Activated CD8-positive, alpha-beta memory T cell treated with anti-CD3 and anti-CD28 coated beads for 36 hours (primary cell): Measurements from ENCODE around the gene RIBC1. TPM values are rescaled to one million over a fixed set of nuclear protein-coding genes. Genes with fewer than 3 reads are reported as not detected.
"Not testable (repeated sequence)": the region's sequence is repeated elsewhere in the genome, so short reads cannot be mapped to it uniquely, and the experiment has no call there.

Experiments used
- CTCF ChIA-PET: fragments of 350-600 bp; sonication (Branson Sonifier 250); formaldehyde crosslinking; loops from one replicate; lab custom pipeline; 2021; ENCODE audit warnings: antibody characterized with exemption; lab: Charles Lee
- POLR2A ChIA-PET: fragments of 350-600 bp; sonication (Branson Sonifier 250); formaldehyde crosslinking; loops from one replicate; lab custom pipeline; 2021; ENCODE audit warnings: antibody characterized with exemption; lab: Charles Lee
- total RNA-seq, 2 experiments: library from RNA; stranded (reverse); gene quantifications; one replicate each; pipeline ENCODE4 v1.2.3, GENCODE V29; 2021

Gene RIBC1
- under 1 TPM; 0.65 to 0.89 TPM for total RNA-seq

DNA sequence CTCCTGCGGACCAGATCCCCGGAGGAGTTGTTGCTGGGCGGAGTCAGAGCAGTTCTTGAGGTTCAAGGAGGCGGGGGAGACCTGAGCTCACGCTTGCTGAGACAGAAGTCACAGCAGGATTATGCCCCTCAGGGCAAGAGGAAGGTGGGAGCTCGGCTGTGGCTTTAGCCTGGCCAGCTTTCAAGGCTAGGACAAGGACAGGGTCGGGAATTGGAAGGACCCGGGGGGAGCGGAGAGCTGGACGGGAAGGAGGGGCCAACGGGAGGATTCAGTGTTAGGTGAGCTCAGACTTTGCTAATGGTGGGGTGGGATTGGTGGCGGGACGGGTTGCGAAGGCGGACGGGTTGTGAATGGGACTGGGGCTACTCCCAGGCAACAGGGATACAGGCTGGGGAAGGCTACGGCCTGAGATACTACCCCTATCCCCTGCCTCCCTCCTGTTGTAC is at the start of gene RIBC1:
RIBC1 (plus strand) TSS at position 13 of the 446 bp plus-strand sequence. CDS start 3,404 bp downstream, outside the sequence.
- ChIA-PET POLR2A (interaction anchor here (0.8 to 2.0 kb wide), 3 partner anchors 13 to 341 kb away, joined by 3 to 14 read pairs (median 4); partner anchors contain the start of gene TSPYL2), CTCF (interaction anchor here (2.3 kb wide), 1 partner anchor 59 kb away, joined by 6 read pairs; no protein-coding TSS in a partner anchor)

DNA sequence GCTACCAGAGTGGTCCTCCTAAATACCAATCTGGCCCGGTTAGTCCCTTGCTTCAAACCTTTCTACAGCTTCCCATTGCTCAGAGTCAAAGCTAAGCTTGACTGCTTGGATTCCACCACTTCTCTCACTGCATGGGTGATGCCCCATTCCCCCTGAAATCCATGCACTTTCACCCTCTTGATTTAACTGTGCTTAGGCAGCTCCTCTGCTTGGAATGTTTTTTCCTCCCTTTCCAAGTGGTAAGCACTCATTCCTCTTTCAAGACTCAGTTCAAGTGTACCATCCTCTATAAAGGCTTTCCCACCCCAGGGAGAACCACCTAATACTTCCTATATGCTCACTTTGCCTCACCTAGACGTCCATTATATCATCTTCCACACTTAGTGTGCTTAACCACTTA is 49.4 kb upstream of the RIBC1 start:
- ChIA-PET POLR2A (no interaction called here), CTCF (interaction anchor here (0.6 kb wide), 1 partner anchor 163 kb away, joined by 5 read pairs; no protein-coding TSS in a partner anchor)

DNA sequence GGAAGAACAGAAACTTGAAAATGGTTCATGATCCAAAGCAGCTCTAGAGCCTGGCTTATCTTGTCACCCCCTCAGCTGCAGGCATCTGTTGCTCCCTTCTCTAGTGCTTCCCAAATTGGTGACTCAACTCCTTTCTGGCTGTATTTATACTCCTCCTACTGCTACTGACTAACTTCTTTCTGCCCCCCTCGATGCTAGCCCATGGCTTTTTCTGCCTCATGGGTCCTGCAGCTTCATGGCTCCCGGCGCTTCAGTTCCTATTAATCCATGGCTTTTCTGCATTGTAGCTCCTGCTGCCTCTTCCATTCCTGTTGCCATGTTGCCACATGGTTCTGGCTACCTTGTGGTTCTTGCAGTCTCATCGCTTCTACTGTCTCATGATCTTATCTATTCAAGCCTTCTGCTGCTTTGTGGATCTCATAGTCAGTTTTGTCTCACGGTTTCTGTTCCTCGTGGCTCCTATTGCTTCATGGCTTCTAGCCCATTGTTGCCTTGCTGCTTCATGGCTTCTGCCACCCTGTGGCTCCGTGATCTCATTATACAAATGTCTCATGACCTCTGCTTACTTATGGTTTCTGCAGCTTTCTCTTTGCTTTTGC is 48.4 kb upstream of the RIBC1 start:
- POLR2A ChIA-PET: no interaction called here

DNA sequence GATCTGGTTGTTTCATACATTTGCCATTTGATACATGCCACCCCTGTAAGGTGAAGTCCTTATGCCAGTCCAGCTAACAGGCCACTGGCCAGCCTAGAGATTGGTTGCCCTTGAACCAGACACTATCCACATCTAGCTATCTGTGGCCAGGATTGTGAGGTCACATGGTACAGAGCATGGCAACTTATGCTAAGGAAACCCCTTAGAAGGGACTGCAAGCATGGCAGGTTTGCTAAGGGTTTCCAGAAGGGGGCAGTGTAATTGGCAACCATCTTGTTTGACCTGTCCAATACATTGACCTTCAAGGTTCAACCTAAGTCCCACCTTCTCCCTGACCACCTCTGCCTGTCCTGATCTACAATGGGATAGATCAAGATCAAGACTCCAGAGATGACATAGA is 47.8 kb upstream of the RIBC1 start:
- CTCF ChIA-PET: interaction anchor here (1.0 kb wide), 1 partner anchor 8 kb away, joined by 3 read pairs; no protein-coding TSS in a partner anchor
- POLR2A ChIA-PET: no interaction called here

More for the DNA sequence above, 48.4 kb upstream of the RIBC1 start:
- CTCF ChIA-PET: interaction anchor here (1.0 kb wide), 1 partner anchor 9 kb away, joined by 3 read pairs; no protein-coding TSS in a partner anchor

DNA sequence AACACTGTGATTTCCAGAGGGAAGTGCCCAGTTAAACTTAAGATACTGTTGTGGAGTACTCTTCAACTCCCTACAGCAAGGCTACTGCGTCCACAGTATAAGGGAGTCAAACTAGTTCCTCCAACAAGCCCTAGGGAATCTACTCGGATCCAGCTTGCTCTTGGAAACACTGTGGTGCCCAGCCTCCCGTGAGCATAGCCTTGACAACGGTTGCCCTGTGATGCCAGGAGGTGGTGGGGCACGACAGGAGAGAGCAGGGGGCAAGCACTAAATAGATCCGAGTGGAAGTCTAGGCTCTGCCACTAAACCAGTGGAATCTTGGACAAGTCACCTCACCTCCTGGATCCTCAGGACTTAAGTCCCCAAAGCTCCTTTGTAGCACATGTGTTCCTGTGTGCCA is 45.8 kb upstream of the RIBC1 start:
- CTCF ChIA-PET: no interaction called here
- POLR2A ChIA-PET: no interaction called here

DNA sequence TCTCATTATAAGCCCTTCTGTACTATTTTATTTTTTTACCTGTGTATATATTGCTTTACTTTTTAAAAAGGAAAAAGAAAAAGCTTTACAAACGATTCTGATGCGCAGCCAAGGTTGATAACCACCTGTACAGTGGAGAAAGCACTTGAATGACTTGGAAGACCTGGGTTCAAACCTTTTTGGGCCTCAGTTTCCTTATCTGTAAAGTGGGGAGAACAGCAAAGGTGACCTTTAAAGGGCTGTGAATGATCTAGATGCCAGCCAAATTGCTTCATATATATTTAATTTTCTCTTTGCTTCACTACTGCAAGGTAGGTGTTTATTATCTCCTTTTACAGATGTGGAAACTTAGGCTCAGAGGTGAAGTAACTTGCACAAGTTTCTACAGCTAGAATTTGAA is 45.2 kb upstream of the RIBC1 start:
- CTCF ChIA-PET: no interaction called here
- POLR2A ChIA-PET: no interaction called here

DNA sequence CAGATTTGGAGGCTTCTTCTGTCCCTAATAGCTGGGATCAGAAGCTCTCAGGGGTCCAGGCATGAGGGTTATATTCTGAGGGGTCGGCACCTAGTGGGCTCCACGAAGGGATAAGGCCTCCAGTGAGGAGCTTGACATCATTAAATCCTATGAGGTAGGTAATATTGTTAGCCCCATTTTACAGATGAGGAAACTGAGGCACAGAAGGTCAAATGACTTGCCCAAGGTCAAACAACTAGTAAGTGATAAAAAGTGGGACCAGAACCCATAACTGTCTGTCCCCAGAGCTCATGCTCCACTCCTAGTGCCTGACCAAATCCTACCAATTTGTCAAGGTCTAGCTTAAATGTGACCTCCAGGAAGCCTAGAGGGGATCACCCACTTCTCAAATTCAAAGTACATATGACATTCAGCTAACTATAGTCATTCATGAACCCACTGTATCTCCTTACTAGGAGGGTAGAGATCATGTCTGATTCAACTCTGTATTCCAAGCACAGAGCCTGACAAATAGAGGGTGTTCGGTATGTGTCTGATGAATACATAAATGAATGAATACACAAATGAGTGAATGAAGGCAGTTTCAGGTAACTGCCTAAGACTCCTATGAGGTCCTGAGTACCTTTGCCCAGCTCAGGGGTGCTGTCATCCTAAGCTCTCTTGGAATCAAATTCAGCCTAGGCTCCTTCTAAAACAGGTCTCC is 43.5 kb upstream of the RIBC1 start:
- POLR2A ChIA-PET: interaction anchor here (0.6 kb wide), 1 partner anchor 307 kb away, joined by 4 read pairs; no protein-coding TSS in a partner anchor

DNA sequence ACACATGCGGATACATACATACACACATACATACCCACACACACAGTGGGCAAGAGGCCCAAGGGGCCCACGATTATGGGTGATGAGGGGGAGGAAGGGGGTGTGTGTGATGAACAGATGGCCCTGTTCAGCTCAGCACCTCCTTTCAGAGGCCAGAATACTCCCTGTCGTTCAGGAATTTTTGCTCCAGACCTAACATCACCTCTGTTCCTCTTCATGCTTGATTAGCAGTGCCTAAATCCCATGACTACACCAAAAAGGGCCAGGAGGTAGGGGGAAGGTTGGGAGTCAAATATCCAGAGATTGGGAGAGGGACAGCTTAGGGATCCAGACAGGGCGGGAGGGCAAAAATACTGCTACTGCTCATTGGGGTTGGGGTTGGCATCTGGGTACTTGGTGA is 42.9 kb upstream of the RIBC1 start:
- POLR2A ChIA-PET: no interaction called here
- CTCF ChIA-PET: no interaction called here

More for the DNA sequence above, 43.5 kb upstream of the RIBC1 start:
- CTCF ChIA-PET: interaction anchor here (0.6 kb wide), 1 partner anchor 172 kb away, joined by 4 read pairs; no protein-coding TSS in a partner anchor

DNA sequence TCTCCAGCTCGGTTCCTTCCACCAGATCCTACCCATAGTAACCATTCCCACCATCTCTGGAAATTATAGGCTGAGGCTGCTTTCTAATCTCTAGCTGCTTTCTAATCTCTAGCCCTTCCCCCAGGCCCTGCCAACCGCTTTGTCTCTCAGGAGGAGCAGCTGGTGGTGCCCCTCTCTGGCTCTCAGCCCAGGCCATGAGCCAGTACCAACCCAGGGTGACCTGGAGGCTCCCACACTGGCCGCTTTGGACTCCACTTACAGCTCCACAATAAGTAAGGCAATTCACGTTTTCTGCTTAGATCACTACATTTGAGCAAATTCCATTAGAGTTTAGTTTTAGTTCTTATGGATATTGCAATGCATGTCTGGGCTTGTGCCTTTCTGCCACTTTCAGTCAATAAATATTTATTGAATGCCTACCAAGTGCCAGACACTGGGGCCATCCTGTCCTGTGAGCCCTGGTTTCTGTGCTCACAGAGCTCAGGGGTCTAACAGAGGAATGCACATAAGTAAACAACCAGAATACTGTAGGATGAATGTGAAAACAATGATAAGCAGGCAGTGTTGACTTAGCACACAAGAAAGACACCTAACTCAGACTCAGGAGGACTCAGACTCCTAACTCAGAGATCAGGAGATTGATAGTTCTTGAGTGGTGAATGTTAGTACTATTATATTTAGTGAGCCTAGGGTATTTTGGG is 39.1 kb upstream of the RIBC1 start:
- ChIA-PET CTCF (interaction anchor here (0.6 to 0.8 kb wide), 2 partner anchors 9 to 22 kb away, joined by 3 read pairs; no protein-coding TSS in a partner anchor), POLR2A (no interaction called here)

DNA sequence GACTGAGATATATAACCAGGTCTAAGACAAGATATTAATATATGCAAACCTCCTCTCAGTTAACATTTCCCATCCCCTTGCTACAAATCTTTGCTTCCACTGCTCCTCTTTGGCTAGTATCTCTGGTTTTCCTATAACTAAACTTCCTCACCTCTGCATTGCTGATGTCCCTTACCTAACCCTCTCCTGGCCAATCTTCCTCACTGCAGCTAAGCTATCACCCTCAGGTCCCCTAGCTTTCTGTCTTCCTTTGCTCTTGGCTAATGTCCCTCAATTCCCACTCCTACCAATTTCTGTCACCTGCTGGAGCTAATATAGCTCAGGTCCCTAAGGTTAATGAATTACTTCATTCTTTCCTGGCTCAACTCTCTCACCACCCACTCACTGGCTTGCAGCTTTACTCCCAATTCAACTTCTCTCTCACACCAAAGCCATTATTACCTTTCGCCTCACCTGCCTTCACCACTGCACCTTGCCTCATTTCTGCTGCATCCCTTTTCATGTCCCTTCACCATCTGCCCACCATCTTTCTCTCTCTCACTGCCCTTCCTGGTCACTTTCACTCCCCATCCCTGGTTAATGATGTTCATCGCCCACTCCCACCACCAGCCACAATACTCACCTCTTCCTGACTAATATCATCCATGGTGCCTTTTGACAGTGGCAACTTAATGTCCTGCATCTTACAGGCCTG is 26.9 kb upstream of the RIBC1 start:
- POLR2A ChIA-PET: no interaction called here
- CTCF ChIA-PET: interaction anchor here (1.0 kb wide), 1 partner anchor 83 kb away, joined by 3 read pairs; no protein-coding TSS in a partner anchor

DNA sequence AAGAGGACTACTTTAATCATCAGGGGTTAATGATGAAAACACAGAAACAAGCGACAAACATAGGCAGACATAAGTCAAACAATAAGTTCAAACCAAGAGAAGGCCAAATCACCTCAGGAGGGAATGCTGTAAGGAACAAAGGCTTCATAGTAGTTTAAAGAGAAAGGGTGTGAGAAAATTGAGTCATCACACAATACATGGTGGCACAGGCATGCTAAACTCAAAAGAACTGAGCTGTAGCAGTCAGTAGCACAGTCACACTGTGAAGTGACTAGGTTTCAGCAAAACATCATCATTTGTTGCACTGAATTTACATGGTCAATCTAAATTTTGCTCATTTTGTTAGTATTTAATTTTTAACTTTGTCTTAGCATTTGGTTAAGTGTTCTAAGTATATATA is 24.5 kb upstream of the RIBC1 start:
- ChIA-PET POLR2A (no interaction called here), CTCF (no interaction called here)

DNA sequence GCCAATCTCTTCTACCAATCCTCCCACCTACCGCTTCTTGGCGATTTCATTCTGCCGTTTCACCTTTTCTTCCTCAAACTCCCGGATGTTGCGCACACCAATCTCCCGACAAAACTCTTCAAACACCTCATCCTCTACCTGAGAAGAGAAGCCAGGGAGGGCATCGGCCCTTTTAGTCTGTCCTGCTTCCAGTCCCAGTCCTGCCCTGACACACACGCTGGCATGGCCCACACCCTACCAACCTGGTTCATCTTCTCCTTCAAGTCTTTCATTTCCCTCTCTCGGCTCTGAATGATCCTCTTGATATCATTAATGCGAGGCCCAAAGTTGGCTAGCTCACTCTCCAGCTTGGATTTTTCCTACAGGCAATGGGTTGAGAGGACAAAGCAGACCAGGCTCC is 19.1 kb upstream of the RIBC1 start:
- CTCF ChIA-PET: no interaction called here
- POLR2A ChIA-PET: interaction anchor here (0.7 kb wide), 1 partner anchor 18 kb away, joined by 9 read pairs; no protein-coding TSS in a partner anchor

DNA sequence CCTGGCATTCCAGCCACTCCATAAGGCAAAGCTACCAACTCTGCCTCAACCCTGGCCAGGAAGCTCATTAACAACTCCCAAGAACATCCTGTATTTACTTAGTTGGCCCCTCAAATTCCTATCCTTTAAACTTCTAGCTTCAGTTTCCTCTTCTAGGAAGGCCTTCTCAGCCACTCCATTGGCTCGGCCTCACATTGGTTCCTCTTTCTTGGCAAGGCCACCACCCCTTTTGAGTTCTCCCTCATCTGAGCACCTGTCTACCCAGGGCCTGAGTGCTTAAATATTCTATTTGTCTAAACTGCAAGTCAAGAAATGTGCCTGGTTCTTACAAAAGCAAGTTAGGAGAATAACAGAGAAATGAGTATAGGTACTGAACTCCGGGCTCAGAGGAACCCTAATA is 10.2 kb upstream of the RIBC1 start:
- POLR2A ChIA-PET: no interaction called here
- CTCF ChIA-PET: no interaction called here

DNA sequence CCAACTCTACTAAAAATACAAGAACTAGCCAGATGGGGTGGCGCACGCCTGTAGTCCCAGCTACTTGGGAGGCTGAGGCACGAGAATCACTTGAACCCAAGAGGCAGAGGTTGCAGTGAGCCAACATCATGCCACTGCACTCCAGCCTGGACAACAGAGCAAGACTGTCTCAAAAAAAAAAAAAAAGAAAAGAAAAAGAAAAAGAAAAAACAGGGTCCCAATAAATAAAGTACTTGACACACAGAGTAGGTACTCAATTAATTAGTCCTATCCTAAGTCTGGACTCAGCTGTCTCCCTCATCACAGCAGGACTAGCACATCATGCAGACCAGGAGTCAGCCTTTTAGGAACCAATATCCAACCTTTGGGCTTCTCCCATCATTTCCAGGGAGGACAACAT is 2.3 kb upstream of the RIBC1 start:
- POLR2A ChIA-PET: not testable (repeated sequence)
- CTCF ChIA-PET: interaction anchor here (1.0 kb wide), 1 partner anchor 16 kb away, joined by 3 read pairs; no protein-coding TSS in a partner anchor

DNA sequence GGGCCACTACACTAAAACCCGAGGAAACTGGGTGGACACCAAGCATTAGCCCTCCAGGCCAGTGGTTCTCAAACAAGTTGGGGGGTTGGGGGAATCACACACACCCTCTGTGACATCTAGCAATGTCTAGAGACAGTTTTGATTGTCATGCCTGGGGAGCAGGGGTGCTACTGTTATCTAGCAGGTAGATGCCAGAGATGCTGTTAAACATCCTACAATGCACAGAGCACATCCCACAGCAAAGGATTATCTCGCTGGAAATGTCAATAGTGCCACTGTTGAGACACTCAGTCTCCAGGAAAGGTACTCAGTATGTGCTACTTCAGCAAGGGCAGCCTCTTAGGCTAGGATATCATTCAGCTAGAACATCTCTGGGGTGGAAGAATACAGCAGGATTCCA is 1.5 kb upstream of the RIBC1 start:
- ChIA-PET POLR2A (no interaction called here), CTCF (no interaction called here)

DNA sequence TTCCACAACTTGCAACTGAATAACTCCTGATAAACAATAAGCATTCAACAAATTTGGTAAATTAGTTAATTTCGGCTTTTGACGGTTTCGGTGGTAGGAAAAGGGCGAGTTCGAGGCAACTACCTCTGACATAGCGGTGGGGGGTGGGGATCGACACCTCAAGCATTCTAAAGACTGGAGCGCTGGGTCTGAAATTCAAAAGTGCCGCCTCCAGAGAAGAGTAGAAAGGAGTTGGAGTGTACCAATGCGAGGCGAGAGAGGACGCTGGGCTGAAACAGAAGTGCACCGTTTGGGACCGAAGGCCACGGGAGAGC is 944 bp upstream of the RIBC1 start:
- ChIA-PET POLR2A (interaction anchor here (0.5 to 2.0 kb wide), 2 partner anchors 14 to 18 kb away, joined by 9 to 14 read pairs; no protein-coding TSS in a partner anchor), CTCF (no interaction called here)

DNA sequence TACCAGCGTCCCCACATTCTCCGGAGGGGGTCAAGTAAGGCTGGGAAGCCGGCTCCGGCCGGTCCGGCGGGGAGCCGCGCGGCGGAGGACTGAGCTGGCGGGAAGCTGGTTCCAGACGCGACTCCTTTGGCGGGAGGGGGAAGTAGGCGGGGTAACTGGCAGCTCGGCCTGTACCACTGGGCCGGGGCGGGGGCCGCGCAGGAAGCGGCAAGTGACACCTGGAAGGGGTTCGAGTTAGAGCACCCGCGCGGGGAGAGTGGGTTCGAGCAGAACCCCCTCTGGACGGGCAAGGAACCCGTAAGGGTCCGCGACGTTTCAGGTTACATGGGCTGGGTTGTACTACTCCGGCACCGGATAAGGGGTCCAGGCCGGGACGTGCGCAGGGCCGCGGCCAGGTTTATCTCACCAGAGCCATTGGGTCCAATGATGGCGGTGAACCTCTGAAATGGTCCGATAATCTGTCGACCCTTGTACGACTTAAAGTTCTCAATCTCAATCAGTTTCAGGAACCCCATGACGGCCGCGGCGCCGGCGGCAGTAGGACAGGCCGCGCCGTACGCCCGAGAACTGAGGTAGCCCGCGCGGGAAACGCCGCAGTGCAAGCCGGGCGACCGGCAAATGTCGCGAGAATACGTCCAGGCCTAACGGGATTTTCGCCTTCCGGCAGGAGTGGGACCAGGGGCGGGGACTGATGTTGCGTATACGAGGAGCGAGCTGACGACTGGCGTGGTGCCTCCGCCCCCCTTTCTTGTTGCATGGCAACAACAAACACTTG is 400 bp upstream of the RIBC1 start, which contains the start of gene SMC1A:
SMC1A (minus strand) TSS at position 569 of the 775 bp plus-strand sequence; CDS start at position 515, 54 bp downstream.
- CTCF ChIA-PET: interaction anchor here (2.3 kb wide), 1 partner anchor 60 kb away, joined by 6 read pairs; no protein-coding TSS in a partner anchor
- POLR2A ChIA-PET: interaction anchor here (0.5 to 2.0 kb wide), 4 partner anchors 14 to 340 kb away, joined by 3 to 14 read pairs (median 6); partner anchors contain the start of gene TSPYL2

DNA sequence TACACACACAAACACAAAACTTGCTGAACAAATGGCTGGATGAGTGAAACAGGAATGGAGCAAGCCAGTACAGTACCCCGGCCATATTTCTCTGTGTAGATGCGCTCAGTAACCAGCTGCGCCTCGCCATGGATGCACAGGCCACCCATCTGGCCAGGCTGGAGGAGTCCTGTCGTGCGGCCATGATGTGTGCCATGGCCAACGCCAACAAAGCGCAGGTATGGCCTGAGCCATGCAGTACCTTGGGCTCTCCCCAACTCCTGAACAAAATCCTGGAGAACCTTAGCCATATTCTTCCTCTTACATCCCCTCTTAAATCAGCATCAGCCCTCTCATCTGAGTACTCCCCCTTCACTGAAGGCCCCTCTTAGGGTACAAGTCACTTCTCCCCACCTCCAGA is 7.1 kb downstream of the RIBC1 start:
- ChIA-PET CTCF (interaction anchor here (1.1 kb wide), 1 partner anchor 112 kb away, joined by 3 read pairs; no protein-coding TSS in a partner anchor), POLR2A (no interaction called here)
